GM21390 (cell line): ENCODE measurements around the gene GPN2.

Experiments
- ATAC-seq: cut with Tn5 transposase; IDR thresholded peaks from one replicate; pipeline ENCODE4 v1.9.1; 2021; ENCODE audit not compliant: unreplicated experiment

GPN2 gene

DNA sequence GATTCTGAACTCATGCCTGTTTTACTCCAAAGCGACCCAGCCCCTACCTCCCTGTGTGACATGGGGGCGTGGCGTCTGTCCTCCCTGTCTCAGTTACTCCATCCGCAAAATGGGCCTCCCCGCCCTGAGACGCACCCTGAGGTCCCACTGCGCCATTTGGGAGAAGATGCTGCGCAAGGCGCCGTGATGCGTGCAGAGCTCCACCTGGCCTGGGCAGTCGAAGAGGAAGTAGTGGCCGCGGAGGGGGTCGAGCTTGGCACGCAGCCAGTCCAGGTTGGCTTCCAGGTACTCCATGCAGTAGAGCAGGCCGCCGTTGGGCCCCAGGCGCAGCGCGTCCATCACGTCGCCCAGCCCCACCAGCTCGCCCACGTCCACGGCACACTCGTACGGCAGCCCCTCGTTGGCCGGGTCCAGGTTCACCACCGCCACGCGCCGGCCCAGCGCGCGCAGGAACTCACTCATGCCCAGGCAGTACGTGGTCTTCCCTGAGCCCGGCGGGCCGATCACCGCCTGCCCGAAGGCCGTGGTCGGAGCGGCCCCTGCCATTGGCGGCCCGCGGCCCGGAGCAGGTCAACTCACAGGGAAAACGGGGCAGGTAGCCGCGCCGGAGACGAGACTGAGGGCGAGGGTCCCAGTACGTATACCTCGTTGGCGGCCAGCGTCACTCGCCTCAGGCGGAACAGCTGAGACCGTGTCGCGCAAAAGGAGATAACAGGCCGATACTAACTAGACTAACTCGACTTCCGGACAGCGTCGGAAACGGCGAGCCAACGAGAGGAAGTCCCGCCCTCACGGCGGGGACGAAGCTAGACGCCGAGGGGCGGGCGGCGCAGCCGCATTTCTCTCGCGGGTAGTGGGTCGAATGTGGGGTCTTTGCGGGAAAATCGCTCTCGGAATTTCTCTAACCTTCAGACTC is at the start of gene GPN2:
TSS of gene GPN2 (minus strand) at position 733 of the 916 bp plus-strand sequence. CDS start at position 546, 187 bp downstream.
- ATAC-seq, result peak; percentile 88

DNA sequence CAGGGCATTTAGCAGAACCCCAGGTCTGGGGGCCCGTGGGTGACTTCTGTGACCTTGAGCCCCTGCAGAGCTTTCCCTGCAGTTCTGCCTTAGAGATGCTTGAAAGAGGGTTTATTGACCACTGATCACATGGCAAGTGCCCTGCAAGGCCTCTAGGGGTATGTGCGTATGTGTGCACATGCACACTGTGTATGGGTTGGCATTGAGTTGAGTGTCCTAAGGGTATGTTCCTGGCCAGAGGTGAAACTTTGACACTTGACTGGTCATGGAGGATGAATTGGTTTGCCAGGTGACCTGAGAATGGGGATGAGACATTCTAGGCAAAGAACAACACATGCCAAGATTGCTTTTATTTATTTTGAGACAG is 48.6 kb upstream of the GPN2 start:
- ATAC-seq, result no peak

DNA sequence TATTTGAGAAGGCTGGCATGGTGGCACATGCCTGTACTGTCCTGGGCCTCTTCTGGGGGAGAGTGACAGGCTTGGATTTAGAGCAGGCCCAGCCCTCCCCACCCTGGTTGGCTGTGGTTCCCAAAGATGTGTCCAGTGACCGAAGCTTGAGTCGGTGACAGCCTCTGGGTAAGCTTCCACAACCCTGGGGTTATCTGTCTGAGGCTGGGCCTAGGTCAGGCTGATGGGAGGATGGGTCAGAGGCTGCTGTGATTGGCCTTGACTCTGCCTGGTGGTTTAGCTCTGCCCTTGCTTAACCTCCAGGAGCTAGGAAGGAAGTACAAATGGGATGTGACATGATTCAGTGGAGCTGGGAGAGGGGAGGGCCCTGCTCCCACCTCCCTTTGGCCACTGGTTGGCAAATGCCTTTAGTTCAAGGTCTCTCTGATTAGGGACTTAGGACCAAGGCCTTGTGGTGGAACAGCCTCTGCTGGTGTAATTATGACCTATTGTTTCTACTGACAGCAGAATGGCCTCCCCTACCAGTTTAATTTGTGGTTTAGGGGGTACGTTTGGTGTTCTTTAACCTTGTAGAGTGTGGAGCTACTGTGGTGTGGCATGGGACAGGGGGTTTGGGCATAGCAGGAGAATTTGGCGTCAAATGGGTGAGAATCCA is 48.0 kb upstream of the GPN2 start:
- no peak for ATAC-seq

DNA sequence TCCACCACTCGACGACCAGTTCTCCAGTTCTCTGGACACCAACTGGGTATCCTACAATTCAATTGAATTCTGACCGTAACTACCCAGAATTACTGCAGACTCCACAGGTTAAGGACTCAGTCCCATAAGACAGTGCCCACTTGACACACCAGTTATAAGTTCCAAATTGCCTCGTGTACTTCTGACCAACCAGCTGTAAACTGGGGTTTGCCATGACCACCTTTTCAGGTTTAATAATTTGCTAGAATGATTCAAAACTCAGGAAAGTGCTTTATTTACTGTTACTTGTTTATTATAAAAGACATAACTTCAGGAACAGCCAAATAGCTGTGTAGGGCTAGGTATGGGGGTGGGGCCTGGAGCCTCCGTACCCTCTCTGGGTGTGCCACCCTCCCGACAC is 46.7 kb upstream of the GPN2 start:
- no peak for ATAC-seq

DNA sequence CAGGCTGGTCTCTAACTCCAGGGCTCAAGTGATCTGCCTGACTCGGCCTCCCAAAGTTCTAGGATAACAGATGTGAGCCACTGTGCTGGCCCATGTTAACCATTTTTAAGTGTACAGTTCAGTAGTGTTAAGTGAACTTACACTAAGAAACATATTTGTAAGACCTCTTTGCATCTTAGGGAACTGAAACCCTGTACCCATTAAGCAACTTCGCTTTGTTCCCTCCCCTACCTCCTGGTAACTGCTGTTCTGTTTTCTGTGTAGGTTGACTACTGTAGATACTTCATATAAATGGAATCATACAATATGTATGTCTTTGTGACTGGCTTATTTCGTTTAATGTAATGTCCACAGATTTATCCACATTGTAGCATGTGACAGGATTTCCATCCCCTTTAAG is 42.4 kb upstream of the GPN2 start:
- peak; percentile 60 for ATAC-seq

DNA sequence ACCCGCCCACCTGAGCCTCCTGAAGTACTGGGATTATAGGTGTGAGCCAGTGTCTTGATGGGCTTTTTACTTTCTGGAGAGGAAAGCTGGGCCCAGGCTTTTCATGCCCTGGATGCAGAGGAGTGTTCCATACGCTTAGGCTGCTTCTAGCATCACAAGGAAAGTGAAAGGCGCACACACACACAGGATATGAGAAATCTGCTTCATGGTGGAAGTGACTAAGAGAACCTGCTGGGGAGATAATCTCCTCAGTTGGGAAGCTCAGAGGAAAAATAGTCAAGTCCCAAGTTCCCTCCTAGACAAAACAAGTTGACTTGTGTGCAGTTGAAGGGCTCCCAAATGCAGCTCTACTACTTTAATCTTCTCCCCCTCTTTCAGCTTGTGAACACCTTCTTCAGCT is 33.6 kb upstream of the GPN2 start:
- no peak for ATAC-seq

DNA sequence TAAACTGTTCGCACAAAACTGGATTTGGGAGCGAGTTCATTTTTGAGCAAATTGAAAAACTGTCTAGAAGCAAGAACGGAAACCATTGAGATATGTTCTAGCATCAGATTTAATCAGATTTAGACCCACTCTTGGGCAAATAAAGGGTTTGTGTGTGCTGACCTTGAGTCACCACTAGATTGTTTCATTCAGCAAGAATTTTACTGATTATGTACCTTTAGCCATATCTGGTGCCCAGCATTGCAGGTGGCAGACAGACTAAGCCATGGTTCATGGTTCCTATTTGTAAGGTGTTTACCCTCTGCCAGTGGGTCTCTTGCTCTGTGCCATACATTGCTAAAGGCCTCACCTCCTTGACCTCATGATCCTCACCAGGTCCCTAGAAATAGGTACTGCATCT is 32.8 kb upstream of the GPN2 start:
- ATAC-seq, result no peak

DNA sequence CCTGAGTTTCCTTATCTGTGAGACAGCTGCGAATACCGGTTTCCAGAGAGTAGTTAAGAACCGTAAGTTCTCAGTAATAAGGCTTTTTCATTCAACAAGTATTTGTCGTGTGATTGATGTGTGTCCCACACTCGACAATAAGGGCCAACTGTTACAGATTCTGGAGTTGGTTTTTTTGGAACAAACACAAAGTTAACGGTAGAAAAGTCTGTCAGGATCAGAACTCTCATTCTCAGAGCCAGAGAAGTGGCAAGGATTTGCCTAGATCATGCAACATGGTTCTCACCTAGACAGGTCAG is 32.3 kb upstream of the GPN2 start:
- ATAC-seq, result no peak

DNA sequence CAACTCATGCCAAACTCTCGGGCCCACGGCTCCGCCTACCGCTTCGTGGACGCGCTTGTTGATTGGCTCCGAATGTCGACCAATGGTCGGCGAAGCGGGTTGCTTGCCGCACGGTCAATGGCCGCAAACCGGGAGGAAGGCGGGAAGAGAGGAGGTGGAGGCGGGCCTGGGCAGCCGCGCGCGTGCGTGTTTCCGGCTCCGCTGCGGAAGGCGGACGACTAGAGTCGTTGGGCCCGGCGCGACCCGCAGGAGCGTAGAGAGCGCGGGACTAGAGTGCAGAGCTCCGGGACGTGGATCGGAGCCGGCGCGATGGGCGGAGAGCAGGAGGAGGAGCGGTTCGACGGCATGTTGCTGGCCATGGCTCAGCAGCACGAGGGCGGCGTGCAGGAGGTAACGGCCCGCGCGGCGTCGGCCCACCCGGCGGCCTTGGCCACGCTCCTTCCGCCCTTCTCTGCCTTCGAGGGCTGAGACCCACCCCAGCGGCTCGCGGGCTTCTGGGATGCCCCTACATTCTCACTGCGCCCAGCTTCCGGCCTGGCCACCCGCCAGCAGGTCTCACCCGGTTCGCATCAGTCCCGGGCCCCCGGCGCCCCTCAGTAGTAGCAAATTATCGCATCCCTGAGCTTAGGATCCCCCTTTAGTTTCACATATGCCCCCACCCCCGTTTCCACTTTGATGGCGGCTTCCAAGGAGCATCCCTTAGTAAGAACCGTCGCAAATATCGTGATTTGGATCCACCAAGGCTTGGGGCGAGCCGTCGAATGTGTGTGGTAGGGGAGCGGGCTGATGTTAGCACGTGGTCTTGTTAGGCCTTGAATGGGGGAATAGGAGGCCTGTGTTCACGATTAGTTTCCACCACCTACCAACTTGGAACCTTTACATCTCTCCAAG is 31.7 kb upstream of the GPN2 start, which contains the start of gene NUDC:
TSS of gene NUDC (plus strand) at position 204 of the 891 bp plus-strand sequence. CDS start at position 310, 106 bp downstream.
- ATAC-seq, result peak; percentile 94

DNA sequence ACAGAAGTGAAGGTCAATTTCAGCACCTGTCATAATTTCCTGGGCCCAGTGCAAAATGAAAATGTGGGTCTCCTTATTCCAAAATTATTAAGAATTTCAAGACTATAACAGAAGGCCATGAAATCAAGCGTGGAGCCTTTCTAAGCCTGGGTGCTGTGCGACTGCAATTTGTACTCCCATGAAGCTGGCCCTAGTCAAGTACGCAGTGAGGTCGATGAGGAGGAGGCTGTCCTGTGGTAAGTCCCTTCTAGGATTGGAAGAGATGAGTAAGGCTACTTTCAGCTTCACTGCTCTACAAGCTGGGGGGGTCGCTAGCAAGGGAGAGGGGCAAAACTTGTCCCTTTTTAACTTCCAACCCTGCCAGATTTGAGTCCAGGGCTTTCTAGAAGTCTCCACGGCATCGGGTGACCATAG is 31.1 kb upstream of the GPN2 start:
- ATAC-seq, result peak; percentile 15

DNA sequence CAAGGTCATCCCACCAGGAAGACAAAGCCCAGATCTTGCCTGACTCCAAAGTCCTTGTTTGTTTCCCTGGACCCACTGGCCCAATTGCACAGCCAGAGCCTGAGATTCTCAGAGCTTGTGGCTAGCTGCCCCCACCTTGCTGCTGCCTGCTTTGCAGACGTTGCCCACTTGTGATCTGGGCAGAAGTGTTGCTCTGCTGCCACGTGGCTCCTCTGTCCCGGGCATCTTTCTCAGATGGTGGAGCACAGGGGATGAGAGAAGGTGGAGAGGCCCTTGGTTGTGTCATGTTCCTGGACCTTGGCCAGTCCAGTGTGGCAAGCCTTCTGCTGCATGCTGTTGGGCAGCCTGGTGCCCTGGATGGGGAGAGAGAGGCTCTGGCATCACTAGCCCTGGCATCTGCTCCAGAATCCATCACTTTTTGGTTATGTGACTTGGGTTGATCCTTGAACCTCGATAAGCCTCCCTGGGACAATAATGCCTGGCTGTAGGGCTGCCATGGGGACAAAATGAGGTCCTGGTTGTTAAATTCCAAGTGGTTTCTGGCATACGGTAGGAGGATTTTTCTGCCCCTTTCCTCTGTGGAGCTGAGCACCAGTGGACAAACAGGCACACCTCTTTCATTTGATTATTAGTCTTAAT is 25.2 kb upstream of the GPN2 start:
- no peak for ATAC-seq

DNA sequence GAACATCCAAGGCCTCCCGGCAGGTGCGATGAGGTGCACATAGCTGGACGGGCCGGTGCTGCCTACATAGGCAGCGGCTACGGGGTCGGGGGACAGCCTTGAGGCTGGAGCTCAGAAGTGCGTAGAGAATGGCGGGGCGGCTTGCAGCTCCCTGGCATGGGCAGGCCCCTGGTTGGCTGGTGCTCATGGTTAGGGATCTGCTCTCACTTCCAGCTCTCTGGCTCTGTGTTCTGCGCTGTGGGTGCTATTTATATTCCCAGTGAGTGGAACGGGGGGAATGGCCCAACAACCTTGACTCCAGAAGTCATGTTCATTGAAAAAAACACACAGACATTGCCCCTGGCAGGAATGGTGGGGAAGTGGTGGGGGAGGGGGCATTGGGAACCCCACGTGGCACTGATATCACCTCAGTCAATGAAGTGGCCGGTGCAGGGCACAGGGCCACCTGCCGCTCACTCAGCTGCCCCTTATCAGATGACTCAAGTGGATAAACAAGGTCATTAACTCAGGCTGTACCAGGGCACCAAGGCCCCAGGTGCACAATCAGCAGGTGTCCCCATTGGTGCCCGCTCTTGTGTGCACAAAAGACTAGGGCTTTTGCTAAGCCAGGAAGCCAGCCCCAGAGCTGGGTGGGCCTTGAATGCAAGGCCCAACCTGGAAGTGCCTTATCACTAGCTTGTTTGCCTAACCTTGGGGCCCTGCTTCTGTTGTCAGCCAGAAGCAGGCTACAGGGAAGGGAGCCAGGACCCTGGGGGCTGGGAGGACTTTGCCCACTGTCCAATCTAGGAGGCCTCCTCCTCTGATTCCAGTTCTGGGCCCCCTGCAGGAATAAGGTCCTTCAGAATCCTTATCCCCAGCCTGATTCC is 23.9 kb upstream of the GPN2 start, which contains the start of gene NR0B2:
TSS of gene NR0B2 (minus strand) at position 222 of the 866 bp plus-strand sequence. CDS start at position 187, 35 bp downstream.
- ATAC-seq, result no peak

DNA sequence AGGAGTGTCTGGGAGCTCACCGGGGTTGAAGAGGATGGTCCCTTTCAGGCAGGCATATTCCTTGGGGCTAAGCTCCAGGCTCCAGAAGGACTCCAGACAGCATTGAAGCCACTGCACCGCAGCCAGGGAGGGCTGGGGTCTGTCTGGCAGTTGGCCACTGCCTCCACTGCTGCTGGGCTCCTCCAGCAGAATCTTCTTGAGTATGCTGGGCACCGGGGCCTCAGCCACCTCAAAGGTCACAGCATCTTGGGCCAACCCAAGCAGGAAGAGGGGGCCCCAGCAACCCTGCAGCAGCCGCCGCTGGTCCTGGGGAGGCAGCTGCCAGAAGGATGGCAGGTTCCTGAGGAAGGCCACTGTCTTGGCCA is 23.3 kb upstream of the GPN2 start:
- ATAC-seq, result no peak

DNA sequence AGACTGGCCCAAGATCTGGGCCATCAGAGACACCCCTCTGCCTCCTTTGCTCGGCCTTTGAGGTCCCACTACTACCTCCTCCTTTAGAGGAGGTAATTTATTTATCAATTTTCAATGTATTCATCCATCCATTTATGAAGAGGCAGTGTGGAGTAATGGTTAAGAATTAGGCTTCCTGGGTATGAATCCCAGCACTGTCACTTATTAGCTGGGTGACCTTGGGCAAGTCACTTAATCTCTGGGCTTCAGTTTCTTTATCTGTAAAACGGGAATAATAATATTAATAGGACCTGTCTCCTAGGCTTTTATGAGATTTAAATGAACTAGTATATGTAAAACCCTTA is 22.0 kb upstream of the GPN2 start:
- no peak for ATAC-seq

DNA sequence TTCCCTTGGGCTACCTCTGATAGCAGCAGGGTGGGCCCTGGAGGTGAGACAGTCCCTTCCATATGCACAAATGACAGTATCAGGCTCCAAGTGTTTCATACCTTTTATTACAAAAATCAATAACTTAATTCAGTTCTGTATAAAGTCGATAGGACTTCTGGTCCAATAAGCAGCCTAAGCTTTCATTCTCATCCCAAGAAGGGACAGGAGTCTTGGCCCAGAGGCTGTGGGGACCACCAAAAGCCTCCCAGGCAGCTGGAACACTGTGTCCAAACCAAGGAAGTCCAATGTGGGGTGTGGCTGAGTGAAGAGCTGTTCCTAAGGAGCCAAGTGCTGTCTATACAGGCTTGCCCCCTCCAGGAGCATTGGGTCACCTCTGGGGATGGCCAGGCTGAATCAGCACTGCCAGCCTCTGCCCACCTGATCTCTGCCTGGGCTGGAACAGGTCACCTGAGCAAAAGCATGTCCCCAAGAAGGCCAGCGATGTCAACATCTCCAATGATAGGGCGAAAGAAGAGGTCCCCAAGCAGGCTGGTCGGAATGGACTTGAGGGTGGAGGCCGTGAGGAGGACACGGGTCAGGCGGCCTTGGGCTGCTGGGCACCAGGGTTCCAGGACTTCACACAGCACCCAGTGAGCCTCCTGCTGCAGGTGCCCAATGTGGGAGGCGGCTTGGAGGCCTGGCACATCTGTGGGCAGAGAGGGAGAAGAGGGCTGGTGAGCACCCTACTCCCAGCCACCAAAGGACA is 21.5 kb upstream of the GPN2 start:
- no peak for ATAC-seq

DNA sequence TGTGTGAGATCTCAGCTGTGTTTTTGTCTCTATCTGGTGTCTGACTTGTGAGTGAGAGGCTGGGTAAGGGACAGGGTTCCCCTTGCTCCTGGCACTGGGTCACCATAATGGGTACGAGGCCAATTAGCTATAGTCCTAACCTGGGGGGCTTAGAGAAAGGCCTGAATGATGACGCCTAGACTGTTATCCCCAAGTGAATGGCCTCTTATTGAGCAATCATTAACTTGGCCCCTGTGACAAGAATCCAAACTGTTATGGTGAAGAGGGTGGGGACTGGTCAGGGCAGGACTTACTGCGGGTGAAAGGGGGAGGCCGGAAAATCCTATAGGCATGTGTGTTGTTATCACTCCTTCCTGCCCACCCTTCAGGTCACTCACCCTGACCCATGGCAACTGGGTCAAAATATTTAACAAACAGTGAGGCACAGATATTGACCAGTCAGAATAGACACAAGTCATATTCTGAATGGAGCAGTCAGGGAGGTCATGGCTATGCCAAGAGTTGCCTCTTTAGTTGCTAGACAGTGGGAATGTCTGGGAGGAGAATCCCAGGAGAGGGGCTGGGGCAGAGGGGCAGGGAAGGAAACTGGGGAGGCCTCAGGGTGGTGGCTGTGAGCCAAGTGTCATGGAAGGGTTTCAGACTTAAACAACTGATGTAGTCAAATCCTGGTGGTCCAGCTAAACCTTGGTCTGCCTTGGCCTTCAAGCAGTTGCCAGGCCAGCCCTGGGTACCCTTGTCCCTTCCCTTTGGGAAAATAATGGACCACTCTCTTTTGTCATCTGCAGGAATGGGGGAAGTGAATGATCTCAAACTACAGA is 20.5 kb upstream of the GPN2 start:
- ATAC-seq, result no peak

DNA sequence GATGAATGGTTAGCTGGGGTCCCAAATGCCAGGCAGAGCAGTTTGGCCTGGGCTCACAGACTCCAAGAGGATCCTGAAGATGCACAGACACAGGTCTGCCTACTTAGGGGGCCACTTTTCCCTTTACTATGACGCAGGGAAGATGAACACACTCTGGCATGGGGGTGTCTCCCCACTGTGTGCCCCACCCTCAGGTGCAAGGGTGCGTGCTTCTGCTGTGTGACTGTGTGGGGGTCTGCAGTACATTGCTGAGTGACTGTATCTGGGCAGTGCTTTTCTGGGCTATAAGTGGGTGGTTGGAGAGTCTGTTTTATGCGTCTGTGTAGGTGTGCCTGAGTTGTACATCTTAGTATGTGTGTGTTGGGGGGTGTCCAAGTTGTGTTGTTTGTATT is 19.9 kb upstream of the GPN2 start:
- ATAC-seq, result no peak

DNA sequence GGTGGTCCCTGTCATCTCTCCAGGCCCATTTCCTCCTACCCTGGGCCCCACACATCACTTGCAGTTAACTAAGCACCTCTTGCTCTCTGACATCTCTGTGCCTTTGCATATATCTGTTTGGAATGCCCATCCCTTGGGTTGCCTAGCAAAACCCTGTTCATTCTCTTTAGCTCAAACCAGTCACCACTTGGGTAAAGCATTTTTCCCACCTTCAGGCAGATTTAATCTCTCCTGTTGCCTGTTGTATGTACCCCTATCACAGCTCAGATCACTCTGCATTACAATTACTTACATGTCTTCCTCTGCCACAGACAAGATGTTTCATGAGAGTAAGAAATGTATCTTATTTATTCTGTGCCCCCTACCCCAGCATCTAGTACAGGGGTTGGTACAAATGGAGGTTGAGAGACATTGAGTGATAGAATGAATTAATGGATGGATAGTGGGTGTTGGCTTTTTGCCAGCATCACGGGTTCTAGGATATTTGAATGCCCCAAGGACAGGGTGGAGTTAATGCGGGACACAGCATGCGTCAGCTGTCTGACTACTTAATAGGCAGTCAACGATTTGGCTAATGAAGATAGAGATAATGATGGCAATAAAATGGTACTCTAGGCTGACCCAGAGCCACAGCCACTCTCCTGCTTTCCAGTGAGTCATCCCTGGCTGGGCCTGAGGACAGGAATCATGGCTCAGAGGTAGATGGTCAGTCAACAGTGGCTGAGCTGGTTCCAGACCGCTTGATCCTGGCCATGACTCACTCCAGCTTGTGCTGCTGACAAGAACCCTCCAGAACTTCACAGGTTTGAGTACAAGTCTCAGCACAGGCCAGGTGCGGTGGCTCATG is 17.2 kb upstream of the GPN2 start:
- no peak for ATAC-seq
